ENCODE measurements around the gene ANO2.

DNA sequence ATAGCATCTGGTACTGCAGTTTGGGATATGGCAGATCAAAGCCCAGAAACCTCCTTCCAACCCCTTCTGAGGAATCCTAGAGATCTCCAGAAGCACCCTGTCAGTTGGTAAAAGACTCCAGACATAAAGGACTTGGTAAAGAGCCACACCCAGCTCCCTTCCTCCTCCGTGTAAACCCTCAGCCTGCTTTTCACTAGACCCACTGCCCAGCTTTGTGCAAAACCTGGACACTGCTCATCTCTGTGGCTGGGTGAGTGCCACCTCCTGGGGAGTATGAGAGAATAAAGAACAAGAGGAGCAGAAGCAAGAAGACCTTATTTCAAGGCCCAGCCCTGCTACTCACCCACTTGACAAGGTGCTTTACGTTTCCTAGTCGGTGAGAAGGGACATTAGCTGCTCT lies 33.0 kb downstream of the ANO2 start:
- TF ChIP-seq, protein P1, sequence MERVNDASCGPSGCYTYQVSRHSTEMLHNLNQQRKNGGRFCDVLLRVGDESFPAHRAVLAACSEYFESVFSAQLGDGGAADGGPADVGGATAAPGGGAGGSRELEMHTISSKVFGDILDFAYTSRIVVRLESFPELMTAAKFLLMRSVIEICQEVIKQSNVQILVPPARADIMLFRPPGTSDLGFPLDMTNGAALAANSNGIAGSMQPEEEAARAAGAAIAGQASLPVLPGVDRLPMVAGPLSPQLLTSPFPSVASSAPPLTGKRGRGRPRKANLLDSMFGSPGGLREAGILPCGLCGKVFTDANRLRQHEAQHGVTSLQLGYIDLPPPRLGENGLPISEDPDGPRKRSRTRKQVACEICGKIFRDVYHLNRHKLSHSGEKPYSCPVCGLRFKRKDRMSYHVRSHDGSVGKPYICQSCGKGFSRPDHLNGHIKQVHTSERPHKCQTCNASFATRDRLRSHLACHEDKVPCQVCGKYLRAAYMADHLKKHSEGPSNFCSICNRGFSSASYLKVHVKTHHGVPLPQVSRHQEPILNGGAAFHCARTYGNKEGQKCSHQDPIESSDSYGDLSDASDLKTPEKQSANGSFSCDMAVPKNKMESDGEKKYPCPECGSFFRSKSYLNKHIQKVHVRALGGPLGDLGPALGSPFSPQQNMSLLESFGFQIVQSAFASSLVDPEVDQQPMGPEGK (CRISPR knock-in tag; IDR thresholded peaks at IDR 0.05; ENCODE audit: borderline replicate concordance), result no peak
- no peak for TF ChIP-seq ZNF70 (CRISPR knock-in tag; IDR thresholded peaks at IDR 0.05)
- no peak for TF ChIP-seq ISL1 (CRISPR knock-in tag; IDR thresholded peaks at IDR 0.05)
- TF ChIP-seq GLIS3 (CRISPR knock-in tag; IDR thresholded peaks at IDR 0.05), result no peak
- TF ChIP-seq, protein P2, sequence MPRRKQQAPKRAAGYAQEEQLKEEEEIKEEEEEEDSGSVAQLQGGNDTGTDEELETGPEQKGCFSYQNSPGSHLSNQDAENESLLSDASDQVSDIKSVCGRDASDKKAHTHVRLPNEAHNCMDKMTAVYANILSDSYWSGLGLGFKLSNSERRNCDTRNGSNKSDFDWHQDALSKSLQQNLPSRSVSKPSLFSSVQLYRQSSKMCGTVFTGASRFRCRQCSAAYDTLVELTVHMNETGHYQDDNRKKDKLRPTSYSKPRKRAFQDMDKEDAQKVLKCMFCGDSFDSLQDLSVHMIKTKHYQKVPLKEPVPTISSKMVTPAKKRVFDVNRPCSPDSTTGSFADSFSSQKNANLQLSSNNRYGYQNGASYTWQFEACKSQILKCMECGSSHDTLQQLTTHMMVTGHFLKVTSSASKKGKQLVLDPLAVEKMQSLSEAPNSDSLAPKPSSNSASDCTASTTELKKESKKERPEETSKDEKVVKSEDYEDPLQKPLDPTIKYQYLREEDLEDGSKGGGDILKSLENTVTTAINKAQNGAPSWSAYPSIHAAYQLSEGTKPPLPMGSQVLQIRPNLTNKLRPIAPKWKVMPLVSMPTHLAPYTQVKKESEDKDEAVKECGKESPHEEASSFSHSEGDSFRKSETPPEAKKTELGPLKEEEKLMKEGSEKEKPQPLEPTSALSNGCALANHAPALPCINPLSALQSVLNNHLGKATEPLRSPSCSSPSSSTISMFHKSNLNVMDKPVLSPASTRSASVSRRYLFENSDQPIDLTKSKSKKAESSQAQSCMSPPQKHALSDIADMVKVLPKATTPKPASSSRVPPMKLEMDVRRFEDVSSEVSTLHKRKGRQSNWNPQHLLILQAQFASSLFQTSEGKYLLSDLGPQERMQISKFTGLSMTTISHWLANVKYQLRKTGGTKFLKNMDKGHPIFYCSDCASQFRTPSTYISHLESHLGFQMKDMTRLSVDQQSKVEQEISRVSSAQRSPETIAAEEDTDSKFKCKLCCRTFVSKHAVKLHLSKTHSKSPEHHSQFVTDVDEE (CRISPR knock-in tag; IDR thresholded peaks at IDR 0.05), result no peak
- TF ChIP-seq ZC3H10 (CRISPR knock-in tag; IDR thresholded peaks at IDR 0.05), result no peak
- TF ChIP-seq OSR1 (CRISPR knock-in tag; IDR thresholded peaks at IDR 0.05), result no peak

Data from SK-N-SH treated with all-trans-retinoic acid at 6 μM for 48 hours (cell line).